Germinal center (tissue), 1 donor: ENCODE results near the gene ACAA1.
A peak's percentile ranks its signal among the peaks of the same experiment; 100 is the strongest.

Source experiments
- DNase-seq: peaks from one replicate; pipeline ENCODE4 v3.0.0; 2012; ENCODE audit warnings: mixed read lengths, low spot score

ACAA1 gene

GRCh38 chr3:38118421-38119247 lies 18.3 kb downstream of the ACAA1 start:
- DNase-seq: no peak

- peak; percentile 79 for DNase-seq
These were observed 19.0 kb downstream of the ACAA1 start for GRCh38 chr3:38117748-38118420.

GRCh38 chr3:38117163-38117716 lies 19.7 kb downstream of the ACAA1 start:
- no peak for DNase-seq

- no peak for DNase-seq
These were observed 20.3 kb downstream of the ACAA1 start for GRCh38 chr3:38116471-38117162.

- DNase-seq: peak; percentile 25
These were observed 21.1 kb downstream of the ACAA1 start for GRCh38 chr3:38115645-38116427.

- peak; percentile 41 for DNase-seq
These were observed 21.9 kb downstream of the ACAA1 start for GRCh38 chr3:38114875-38115644.

GRCh38 chr3:38114052-38114874 lies 22.7 kb downstream of the ACAA1 start:
- no peak for DNase-seq

GRCh38 chr3:38112378-38112761 lies 24.6 kb downstream of the ACAA1 start:
- DNase-seq: no peak

GRCh38 chr3:38111696-38112377 lies 25.1 kb downstream of the ACAA1 start:
- DNase-seq: no peak

GRCh38 chr3:38111201-38111600 lies 25.7 kb downstream of the ACAA1 start:
- no peak for DNase-seq

- no peak for DNase-seq
These were observed 26.4 kb downstream of the ACAA1 start for GRCh38 chr3:38110314-38111050.

GRCh38 chr3:38109580-38110313 lies 27.2 kb downstream of the ACAA1 start:
- DNase-seq: no peak

- no peak for DNase-seq
These were observed 28.0 kb downstream of the ACAA1 start for GRCh38 chr3:38108649-38109579.

- DNase-seq: no peak
These were observed 28.8 kb downstream of the ACAA1 start for GRCh38 chr3:38107911-38108648.

- no peak for DNase-seq
These were observed 31.4 kb downstream of the ACAA1 start for GRCh38 chr3:38105525-38105924.

- no peak for DNase-seq
These were observed 34.5 kb downstream of the ACAA1 start for GRCh38 chr3:38102444-38102814.
